ENCODE results near the gene PLEKHN1.
A peak's percentile ranks its signal among the peaks of the same experiment; 100 is the strongest.
"Not testable (repeated sequence)": the region's sequence is repeated elsewhere in the genome, so short reads cannot be mapped to it uniquely, and the experiment has no call there.

PLEKHN1 gene

DNA sequence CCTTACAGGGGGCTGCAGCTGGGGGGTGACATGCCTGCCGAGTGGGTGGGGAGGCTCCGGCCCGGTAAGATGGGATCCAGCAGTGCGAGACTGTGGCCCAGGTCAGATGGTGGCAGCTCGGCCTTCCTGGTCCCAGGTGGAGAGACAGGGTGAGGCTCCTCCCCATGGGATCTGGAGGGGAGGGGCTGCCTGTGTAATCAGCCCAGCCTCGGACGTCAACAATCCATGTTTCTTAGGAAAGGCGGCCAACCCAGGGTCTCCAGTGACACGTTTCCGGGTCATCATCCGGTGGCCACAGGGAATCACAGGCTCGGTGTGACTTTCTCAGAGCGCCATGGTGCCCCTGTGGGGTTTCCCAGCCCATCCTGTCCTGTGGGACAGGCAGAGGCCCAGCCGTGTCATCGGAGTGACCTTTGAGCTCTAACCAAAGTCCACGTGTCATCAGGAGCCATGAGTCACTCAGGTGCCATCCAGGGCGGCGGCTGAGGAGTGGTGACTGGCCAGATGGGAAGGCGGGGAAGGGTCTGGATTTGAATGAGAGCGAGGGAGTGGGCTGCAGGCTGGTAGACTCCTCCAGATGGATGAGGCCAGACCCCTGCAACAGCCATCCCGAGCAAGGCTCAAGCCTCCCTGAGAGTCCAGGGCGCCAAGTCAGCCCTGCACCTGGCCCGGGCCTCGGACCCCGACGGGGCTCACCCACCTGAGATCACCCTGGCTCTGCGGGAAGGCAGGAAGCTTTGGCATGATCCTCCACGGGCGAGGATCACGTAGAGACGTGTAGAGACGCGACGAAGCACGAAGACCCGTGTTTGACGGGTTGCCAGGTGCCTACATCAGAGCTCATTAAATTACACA lies 40.2 kb downstream of the PLEKHN1 start:
- no peak overlapping the region for H2AFZ ChIP-seq (ENCODE audit: low read depth, low read length)
- no peak overlapping the region for H3K4me3 ChIP-seq (ENCODE audit: low read length)
- no peak overlapping the region for H3K4me2 ChIP-seq (ENCODE audit: low read length)
- no peak overlapping the region for H3K27ac ChIP-seq (ENCODE audit: low read length)
- no peak overlapping the region for H3K9ac ChIP-seq (ENCODE audit: low read length)
- peaks cover 29% of the 10 kb centered on the region for H3K27me3 ChIP-seq (ENCODE audit: low read depth, low read length)
- H3K9me3 ChIP-seq (ENCODE audit: insufficient read depth, low read length), result no peaks in the 10 kb centered on the region
- H3K4me1 ChIP-seq (ENCODE audit: low read length), result peaks cover 3% of the 10 kb centered on the region; the same call in 1 of the 2 replicates
- no peaks in the 10 kb centered on the region for H3K79me2 ChIP-seq (ENCODE audit: low read length)
- no peaks in the 10 kb centered on the region for H3K36me3 ChIP-seq (replicated peaks; ENCODE audit: low read depth, low read length)
- no peaks in the 10 kb centered on the region for H4K20me1 ChIP-seq (ENCODE audit: insufficient read depth, low read length)
- TF ChIP-seq EZH2phosphoT487 (IDR thresholded peaks at IDR 0.05; ENCODE audit: low read depth), result no peak
- TF ChIP-seq, protein P1, sequence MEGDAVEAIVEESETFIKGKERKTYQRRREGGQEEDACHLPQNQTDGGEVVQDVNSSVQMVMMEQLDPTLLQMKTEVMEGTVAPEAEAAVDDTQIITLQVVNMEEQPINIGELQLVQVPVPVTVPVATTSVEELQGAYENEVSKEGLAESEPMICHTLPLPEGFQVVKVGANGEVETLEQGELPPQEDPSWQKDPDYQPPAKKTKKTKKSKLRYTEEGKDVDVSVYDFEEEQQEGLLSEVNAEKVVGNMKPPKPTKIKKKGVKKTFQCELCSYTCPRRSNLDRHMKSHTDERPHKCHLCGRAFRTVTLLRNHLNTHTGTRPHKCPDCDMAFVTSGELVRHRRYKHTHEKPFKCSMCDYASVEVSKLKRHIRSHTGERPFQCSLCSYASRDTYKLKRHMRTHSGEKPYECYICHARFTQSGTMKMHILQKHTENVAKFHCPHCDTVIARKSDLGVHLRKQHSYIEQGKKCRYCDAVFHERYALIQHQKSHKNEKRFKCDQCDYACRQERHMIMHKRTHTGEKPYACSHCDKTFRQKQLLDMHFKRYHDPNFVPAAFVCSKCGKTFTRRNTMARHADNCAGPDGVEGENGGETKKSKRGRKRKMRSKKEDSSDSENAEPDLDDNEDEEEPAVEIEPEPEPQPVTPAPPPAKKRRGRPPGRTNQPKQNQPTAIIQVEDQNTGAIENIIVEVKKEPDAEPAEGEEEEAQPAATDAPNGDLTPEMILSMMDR (IDR thresholded peaks at IDR 0.05; ENCODE audit: low read depth, low read length), result no peak

- H3K27ac ChIP-seq (ENCODE audit: low read length); H3K4me3 ChIP-seq (ENCODE audit: low read length); H3K36me3 ChIP-seq (replicated peaks; ENCODE audit: low read depth, low read length); H2AFZ ChIP-seq (ENCODE audit: low read depth, low read length); H3K9me3 ChIP-seq (ENCODE audit: insufficient read depth, low read length); H3K9ac ChIP-seq (ENCODE audit: low read length); H3K79me2 ChIP-seq (ENCODE audit: low read length); H4K20me1 ChIP-seq (ENCODE audit: insufficient read depth, low read length); H3K27me3 ChIP-seq (ENCODE audit: low read depth, low read length); H3K4me2 ChIP-seq (ENCODE audit: low read length): not testable (repeated sequence)
- peaks cover 12% of the 10 kb centered on the region; the same call in 1 of the 2 replicates for H3K4me1 ChIP-seq (ENCODE audit: low read length)
These were observed 43.8 kb downstream of the PLEKHN1 start for GRCh38 chr1:1010131-1010530.

- Histone ChIP-seq H4K20me1 (ENCODE audit: insufficient read depth, low read length) (no peaks in the 10 kb centered on the region), H3K9ac (ENCODE audit: low read length) (no peak overlapping the region), H2AFZ (ENCODE audit: low read depth, low read length) (no peak overlapping the region), H3K4me3 (ENCODE audit: low read length) (no peak overlapping the region), H3K4me2 (ENCODE audit: low read length) (no peak overlapping the region), H3K4me1 (ENCODE audit: low read length) (peaks cover 12% of the 10 kb centered on the region; the same call in 1 of the 2 replicates), H3K9me3 (ENCODE audit: insufficient read depth, low read length) (no peaks in the 10 kb centered on the region), H3K79me2 (ENCODE audit: low read length) (no peaks in the 10 kb centered on the region), H3K36me3 (replicated peaks; ENCODE audit: low read depth, low read length) (no peaks in the 10 kb centered on the region), H3K27me3 (ENCODE audit: low read depth, low read length) (no peaks in the 10 kb centered on the region), H3K27ac (ENCODE audit: low read length) (no peak overlapping the region)
- TF ChIP-seq EZH2phosphoT487 (IDR thresholded peaks at IDR 0.05; ENCODE audit: low read depth), result no peak
- TF ChIP-seq, protein P1 (IDR thresholded peaks at IDR 0.05; ENCODE audit: low read depth, low read length), result no peak
These were observed 45.2 kb downstream of the PLEKHN1 start for GRCh38 chr1:1011396-1011949.

- Histone ChIP-seq H3K27ac (ENCODE audit: low read length) (peak overlapping the region; percentile 55), H2AFZ (ENCODE audit: low read depth, low read length) (peak overlapping the region; percentile 98)
- not testable (repeated sequence) for H3K27me3 ChIP-seq (ENCODE audit: low read depth, low read length)
These were observed 46.4 kb downstream of the PLEKHN1 start for GRCh38 chr1:1012736-1013104.

More at GRCh38 chr1:1012736-1013104, 46.4 kb downstream of the PLEKHN1 start:
- H3K4me3 ChIP-seq (ENCODE audit: low read length), result peak overlapping the region; percentile 92
- peak overlapping the region; percentile 91 for H3K4me2 ChIP-seq (ENCODE audit: low read length)
- not testable (repeated sequence) for H3K9me3 ChIP-seq (ENCODE audit: insufficient read depth, low read length); H4K20me1 ChIP-seq (ENCODE audit: insufficient read depth, low read length); H3K36me3 ChIP-seq (replicated peaks; ENCODE audit: low read depth, low read length); H3K79me2 ChIP-seq (ENCODE audit: low read length)
- peak overlapping the region; percentile 80 for H3K9ac ChIP-seq (ENCODE audit: low read length)
- peaks cover 12% of the 10 kb centered on the region; the same call in 1 of the 2 replicates for H3K4me1 ChIP-seq (ENCODE audit: low read length)

All from OCI-LY3 (cell line).